Measurements from ENCODE around the gene NPHP4. TPM values are rescaled to one million over a fixed set of nuclear protein-coding genes. Genes with fewer than 3 reads are reported as not detected.

The NPHP4 gene
- total and polyA plus RNA-seq, 4 donors = 1.7 to 5.6 (median 3.5) TPM

GRCh38 chr1:5976231-5976630, 16.0 kb downstream of the NPHP4 start:
- Histone ChIP-seq H3K27ac (ENCODE audit: low read depth in 1 of 2, low read length in 2 of 2) (no peak overlapping the region), H3K4me3 (ENCODE audit: low read depth in 1 of 3, low read length in 3 of 3) (no peak overlapping the region)
- 94% methylated on average over 16 of the region's 16 CpGs for WGBS

More at GRCh38 chr1:5976231-5976630, 16.0 kb downstream of the NPHP4 start:
- no peaks in the 10 kb centered on the region for H3K4me1 ChIP-seq (ENCODE audit: control insufficient read depth in 4 of 4, insufficient read depth in 4 of 4, low read length in 3 of 4)
- no peak for TF ChIP-seq EGR1 (IDR thresholded peaks at IDR 0.05; ENCODE audit: low read depth in 2 of 2)
- TF ChIP-seq, protein P1, sequence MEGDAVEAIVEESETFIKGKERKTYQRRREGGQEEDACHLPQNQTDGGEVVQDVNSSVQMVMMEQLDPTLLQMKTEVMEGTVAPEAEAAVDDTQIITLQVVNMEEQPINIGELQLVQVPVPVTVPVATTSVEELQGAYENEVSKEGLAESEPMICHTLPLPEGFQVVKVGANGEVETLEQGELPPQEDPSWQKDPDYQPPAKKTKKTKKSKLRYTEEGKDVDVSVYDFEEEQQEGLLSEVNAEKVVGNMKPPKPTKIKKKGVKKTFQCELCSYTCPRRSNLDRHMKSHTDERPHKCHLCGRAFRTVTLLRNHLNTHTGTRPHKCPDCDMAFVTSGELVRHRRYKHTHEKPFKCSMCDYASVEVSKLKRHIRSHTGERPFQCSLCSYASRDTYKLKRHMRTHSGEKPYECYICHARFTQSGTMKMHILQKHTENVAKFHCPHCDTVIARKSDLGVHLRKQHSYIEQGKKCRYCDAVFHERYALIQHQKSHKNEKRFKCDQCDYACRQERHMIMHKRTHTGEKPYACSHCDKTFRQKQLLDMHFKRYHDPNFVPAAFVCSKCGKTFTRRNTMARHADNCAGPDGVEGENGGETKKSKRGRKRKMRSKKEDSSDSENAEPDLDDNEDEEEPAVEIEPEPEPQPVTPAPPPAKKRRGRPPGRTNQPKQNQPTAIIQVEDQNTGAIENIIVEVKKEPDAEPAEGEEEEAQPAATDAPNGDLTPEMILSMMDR (IDR thresholded peaks at IDR 0.05; ENCODE audit: low read depth, low read length, missing input control) = no peak
- TF ChIP-seq NR2F2 (IDR thresholded peaks at IDR 0.05) = no peak
- no peak for TF ChIP-seq HNF4A (conservative IDR thresholded peaks at IDR 0.05)
- no peak for TF ChIP-seq ZBTB33 (IDR thresholded peaks at IDR 0.05)
- TF ChIP-seq TAF1 (conservative IDR thresholded peaks at IDR 0.05) = no peak
- TF ChIP-seq MAX (IDR thresholded peaks at IDR 0.05) = no peak
- TF ChIP-seq RAD21 (IDR thresholded peaks at IDR 0.05) = no peak
- TF ChIP-seq JUND (IDR thresholded peaks at IDR 0.05) = no peak
- TF ChIP-seq, protein P2, sequence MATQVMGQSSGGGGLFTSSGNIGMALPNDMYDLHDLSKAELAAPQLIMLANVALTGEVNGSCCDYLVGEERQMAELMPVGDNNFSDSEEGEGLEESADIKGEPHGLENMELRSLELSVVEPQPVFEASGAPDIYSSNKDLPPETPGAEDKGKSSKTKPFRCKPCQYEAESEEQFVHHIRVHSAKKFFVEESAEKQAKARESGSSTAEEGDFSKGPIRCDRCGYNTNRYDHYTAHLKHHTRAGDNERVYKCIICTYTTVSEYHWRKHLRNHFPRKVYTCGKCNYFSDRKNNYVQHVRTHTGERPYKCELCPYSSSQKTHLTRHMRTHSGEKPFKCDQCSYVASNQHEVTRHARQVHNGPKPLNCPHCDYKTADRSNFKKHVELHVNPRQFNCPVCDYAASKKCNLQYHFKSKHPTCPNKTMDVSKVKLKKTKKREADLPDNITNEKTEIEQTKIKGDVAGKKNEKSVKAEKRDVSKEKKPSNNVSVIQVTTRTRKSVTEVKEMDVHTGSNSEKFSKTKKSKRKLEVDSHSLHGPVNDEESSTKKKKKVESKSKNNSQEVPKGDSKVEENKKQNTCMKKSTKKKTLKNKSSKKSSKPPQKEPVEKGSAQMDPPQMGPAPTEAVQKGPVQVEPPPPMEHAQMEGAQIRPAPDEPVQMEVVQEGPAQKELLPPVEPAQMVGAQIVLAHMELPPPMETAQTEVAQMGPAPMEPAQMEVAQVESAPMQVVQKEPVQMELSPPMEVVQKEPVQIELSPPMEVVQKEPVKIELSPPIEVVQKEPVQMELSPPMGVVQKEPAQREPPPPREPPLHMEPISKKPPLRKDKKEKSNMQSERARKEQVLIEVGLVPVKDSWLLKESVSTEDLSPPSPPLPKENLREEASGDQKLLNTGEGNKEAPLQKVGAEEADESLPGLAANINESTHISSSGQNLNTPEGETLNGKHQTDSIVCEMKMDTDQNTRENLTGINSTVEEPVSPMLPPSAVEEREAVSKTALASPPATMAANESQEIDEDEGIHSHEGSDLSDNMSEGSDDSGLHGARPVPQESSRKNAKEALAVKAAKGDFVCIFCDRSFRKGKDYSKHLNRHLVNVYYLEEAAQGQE (IDR thresholded peaks at IDR 0.05) = no peak
- TF ChIP-seq HNF4G (IDR thresholded peaks at IDR 0.05) = no peak
- TF ChIP-seq RXRA (IDR thresholded peaks at IDR 0.05) = no peak
- no peak for TF ChIP-seq FOXA1 (IDR thresholded peaks at IDR 0.05)
- TF ChIP-seq SP1 (IDR thresholded peaks at IDR 0.05) = no peak
- no peaks in the 10 kb centered on the region for H3K9me3 ChIP-seq (ENCODE audit: control insufficient read depth in 4 of 4, low read length in 3 of 4)
- H3K9ac ChIP-seq (ENCODE audit: low read depth in 1 of 2, low read length in 2 of 2) = no peak overlapping the region
- no peaks in the 10 kb centered on the region for H3K27me3 ChIP-seq (ENCODE audit: control insufficient read depth in 4 of 4, insufficient read depth in 4 of 4, low read length in 3 of 4)
- H3K36me3 ChIP-seq (ENCODE audit: control insufficient read depth in 4 of 4, insufficient read depth in 3 of 4, low read depth in 1 of 4, low read length in 3 of 4) = no peaks in the 10 kb centered on the region
- no peak for DNase-seq (ENCODE audit: low spot score)

Measured in liver (tissue), 9 donors.